HCEC 1CT (cell line): ENCODE measurements around the gene RHOD.

Experiments
- DNase-seq: peaks from one replicate; pipeline ENCODE4 v3.0.0-alpha.2; 2017

RHOD gene

GRCh38 chr11:67056267-67057204 is at the start of gene RHOD:
Gene RHOD (plus strand): TSS chr11:67056847. CDS start chr11:67056903, 56 bp downstream.
- DNase-seq: no peak

DNA sequence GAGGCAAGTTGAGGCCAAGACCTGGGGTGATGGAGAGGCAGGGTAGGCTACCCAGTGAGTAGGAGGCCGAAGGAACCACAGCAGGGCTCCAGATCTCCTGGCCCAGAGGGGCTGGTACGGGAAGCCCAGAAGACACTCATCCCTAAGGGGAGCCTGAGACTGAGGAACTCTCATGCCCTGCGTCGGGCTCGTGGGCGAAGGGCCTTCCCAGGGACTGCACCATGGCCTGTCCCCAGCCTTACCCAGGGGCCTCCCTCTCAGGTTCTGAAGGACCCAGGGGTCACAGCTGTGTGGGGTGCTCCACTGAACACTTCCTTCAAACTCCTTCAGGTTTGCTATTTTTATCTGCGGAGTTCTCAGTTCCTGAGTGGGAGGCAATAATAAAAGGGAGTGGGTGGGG is 49.5 kb upstream of the RHOD start:
- DNase-seq: no peak

DNA sequence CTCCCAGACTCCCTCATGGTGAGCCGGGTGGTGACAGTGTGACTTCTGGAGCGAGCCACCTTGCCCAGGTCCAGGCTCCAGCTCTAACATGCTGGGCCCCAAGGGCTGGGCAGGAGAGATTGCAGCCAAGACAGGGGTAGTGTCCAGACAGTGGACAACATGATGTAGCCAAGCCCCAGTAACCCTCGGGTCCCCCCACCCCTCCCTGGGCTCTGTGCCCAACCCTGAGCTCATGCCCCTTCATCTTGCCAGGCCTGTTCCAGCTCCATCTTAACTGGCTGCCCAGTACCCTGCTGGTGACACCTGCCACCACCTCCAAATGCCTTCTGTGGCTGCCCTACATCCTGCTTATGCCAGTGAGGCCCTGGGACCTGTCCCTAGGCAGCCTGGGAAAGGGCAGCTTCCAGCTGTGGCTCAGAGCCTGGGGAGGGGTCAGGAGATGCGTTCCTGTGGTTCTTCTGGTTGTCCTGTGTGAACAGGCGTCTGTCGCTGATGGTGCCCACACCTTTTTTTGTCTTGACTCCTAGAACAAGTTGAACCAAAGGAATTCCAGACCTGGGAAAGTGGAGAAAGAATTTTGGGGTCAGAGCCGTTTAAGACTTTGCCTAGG is 46.2 kb upstream of the RHOD start:
- no peak for DNase-seq

- no peak for DNase-seq
Observed at GRCh38 chr11:67013511-67014045, 43.1 kb upstream of the RHOD start.

- DNase-seq: no peak
Observed at GRCh38 chr11:67014343-67014742, 42.3 kb upstream of the RHOD start.

- DNase-seq: no peak
Observed at GRCh38 chr11:67015048-67015447, 41.6 kb upstream of the RHOD start.

DNA sequence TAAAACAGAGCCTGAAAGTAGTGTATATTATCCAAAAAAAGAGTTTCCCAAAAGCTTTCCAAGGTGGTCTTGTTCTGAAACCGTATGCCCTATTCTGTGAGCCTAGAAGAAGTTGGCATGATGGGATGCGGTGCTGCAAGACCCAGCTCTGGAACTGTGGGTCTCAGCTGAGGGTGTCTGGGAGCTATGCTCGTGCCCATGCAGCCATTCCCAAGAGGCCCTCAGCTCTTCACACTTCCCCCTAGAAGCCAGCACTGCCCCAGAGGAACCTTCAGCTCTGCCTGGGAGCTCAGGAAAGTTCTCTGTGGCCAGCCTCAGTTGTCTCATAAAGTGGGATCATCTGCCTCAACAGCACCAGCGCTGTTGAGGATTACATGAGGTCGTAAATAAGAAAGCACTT is 40.1 kb upstream of the RHOD start:
- DNase-seq: no peak

DNA sequence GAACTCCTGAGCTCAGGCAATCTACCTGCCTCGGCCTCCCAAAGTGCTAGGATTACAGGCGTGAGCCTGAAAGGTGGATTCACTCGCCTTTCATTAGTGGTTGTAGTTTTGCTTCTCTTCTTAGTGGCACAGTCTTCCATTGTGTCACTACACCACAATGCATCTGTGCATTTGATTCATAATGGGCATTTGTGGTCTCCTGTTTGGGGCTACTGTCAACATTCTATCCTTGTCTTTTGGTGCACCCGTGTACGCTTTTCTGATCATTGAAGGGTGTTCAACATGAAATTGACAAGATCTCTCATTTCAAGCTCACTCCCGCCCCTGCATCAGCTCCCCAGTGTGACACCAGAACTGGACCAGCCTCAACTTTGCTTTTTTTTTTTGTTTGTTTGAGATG is 35.7 kb upstream of the RHOD start:
- no peak for DNase-seq

DNA sequence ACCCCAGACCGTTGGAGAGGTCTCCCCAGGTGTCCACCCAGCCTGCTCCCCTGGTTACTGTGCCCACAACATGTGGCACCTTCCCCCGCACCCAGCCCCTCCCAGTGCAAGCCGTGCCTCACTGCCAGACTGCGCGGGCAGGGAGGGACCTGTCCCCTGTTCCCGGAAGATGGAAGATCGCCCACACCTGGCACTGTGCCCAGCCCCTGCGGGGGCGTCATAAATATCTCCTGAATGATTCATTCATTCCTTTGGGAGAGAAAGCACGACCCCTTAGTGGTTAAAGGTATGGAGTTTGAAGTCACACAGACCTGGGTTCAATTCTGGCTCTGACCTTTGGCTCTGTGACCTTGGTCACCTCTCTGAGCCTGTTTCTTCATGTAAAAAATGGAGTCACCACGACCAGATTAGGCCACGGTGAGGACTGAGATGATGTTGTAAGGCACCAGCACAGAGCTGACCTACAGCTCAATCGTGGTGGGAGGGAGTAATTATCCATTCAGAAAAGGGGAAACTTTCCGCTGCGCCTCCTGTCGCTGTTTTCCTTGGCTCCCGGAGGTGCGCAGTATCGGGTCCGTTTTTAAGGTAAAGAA is 34.2 kb upstream of the RHOD start:
- no peak for DNase-seq

- DNase-seq: no peak
Observed at GRCh38 chr11:67022961-67023956, 33.4 kb upstream of the RHOD start, which contains the start of gene SYT12. Gene SYT12 (plus strand): TSS chr11:67023134. CDS start chr11:67030145, 7,011 bp downstream.

DNA sequence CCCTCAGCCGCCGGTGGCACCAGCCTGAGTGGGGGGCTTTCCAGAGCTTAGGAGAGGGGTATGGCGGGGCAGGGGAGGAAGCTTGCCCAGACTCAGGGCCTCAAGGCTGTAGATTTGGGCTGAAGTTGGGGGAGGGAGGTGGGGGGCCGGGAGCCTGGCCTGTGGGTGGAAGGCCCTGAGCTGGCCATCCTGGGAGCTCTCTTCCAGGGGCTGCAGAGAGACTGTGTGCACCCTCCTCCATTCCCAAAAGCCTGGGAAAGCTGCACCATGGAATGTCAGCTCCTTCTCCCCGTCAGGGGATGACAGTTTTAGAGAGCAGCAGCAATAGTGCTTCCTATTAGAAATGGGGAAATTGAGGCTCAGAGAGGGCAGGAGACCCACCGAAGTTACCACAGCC is 32.7 kb upstream of the RHOD start:
- DNase-seq: no peak

- DNase-seq: no peak
Observed at GRCh38 chr11:67024410-67024809, 32.2 kb upstream of the RHOD start.

DNA sequence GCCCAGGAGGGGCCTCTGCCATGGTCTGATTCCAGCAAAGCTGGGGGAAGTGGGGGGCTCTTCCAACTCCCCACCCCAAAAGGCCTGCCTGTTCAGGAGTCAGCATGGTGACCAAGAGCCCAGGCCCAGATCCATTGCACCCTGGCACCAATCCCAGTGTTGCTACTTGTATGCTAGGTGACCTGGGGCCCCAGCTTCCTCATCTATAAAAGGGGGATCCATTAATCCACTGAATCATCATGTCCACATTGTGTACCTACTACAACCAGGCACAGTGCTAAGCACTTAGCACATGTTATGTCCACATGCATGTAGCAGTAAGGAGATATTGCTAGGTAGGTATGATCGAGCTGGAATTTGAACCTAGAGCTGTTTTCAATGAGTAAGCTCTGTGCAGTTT is 31.7 kb upstream of the RHOD start:
- no peak for DNase-seq

DNA sequence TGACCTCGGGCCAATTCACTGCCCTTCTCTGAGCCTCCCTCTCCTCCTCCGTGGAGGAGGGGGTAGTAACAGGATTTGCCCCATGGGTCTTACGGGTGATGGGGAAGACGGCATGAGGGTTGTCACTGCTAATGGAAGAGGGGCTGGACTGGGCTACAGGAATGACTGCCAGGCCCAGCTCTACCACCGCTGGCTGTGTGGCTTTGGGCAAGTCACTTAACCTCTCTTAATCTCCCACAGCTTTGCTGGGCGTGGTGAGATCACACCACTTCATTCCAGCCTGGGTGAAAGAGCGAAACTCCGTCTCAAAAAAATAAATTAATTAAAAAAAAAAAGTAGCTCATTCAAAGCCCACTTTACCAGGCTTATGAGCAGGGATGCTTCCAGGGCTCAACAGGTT is 30.9 kb upstream of the RHOD start:
- DNase-seq: no peak

- DNase-seq: no peak
Observed at GRCh38 chr11:67026941-67027340, 29.7 kb upstream of the RHOD start.

- DNase-seq: no peak
Observed at GRCh38 chr11:67027483-67027930, 29.1 kb upstream of the RHOD start.

DNA sequence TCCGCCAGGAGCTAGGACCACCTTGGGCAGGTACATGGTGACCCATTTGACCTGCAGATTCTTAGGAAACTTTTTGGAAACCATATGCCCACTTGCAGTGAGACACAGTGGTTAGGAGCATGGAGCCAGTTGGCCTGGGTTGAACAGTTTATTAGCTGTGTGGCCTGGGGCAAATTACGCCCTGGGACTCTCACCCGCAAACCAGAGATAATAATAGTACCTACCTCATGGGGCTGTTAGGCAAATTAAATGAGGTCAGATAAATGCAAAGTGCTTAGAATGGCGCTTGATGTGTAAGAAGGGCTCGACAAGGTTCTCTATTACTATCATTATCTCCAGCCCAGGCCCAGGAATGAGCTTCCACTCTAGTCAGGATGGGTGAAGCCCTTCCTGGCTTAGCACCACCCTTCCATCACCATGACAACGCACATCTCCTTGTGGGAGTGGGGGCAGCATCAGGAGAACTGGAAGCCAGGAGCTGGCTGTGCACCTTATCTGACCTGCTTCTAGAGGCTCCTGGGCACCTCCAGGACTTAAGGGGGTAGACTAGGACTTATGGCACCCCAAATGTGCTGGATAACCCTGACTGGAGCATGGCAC is 28.6 kb upstream of the RHOD start:
- no peak for DNase-seq

DNA sequence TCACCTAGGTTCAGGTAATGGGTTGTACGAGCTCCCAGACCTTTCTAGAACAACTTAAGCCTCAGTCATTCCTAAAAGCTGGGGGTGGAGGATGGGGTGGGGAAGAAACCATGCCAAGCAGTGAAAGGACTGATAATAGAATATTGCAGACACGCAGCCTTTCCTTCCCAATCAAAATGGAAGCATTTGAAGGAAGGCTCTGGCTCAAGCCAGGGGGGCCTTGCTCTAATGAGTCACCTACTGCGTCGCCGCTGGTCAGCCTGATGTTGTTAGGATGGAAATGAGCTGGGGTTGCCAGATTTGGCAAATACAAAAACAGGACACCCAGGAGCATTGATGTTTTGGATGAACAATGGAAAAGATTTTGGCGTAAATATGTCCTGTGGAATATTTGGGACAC is 27.5 kb upstream of the RHOD start:
- no peak for DNase-seq

GRCh38 chr11:67030976-67031375 is 25.7 kb upstream of the RHOD start:
- DNase-seq: no peak

GRCh38 chr11:67031791-67032561 is 24.7 kb upstream of the RHOD start:
- DNase-seq: peak; percentile 52
